Measurements from ENCODE around the gene AGBL4.

AGBL4 gene

GRCh38 chr1:48566492-48566891 lies 1457.3 kb downstream of the AGBL4 start:
- TF ChIP-seq, protein P1, sequence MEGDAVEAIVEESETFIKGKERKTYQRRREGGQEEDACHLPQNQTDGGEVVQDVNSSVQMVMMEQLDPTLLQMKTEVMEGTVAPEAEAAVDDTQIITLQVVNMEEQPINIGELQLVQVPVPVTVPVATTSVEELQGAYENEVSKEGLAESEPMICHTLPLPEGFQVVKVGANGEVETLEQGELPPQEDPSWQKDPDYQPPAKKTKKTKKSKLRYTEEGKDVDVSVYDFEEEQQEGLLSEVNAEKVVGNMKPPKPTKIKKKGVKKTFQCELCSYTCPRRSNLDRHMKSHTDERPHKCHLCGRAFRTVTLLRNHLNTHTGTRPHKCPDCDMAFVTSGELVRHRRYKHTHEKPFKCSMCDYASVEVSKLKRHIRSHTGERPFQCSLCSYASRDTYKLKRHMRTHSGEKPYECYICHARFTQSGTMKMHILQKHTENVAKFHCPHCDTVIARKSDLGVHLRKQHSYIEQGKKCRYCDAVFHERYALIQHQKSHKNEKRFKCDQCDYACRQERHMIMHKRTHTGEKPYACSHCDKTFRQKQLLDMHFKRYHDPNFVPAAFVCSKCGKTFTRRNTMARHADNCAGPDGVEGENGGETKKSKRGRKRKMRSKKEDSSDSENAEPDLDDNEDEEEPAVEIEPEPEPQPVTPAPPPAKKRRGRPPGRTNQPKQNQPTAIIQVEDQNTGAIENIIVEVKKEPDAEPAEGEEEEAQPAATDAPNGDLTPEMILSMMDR (conservative IDR thresholded peaks at IDR 0.05), result no peak
- H3K27ac ChIP-seq, result no peak overlapping the region

- TF ChIP-seq, protein P1 (conservative IDR thresholded peaks at IDR 0.05), result no peak
- H3K27ac ChIP-seq, result no peak overlapping the region
Observed at GRCh38 chr1:48563021-48563420, 1460.7 kb downstream of the AGBL4 start.

DNA sequence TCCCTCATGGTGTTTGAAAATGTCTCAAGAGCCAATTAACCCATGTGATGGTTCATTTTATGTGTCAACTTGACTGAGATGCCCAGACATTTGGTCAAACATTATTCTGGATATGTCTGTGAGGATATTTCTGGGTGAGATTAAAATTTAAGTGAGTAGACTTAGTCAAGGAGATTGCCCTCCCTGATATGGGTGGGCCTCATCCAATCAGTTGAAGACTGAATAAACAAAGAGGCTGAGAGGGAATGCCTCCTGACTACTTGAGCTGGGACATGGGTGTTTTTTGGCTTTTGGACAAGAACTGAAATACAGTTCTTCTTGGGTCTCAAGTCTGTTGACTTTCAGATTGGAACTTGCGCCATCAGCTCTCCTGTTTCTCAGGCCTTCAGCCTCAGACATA lies 1462.3 kb downstream of the AGBL4 start:
- no peak overlapping the region for H3K27ac ChIP-seq
- TF ChIP-seq, protein P1 (conservative IDR thresholded peaks at IDR 0.05), result no peak

- TF ChIP-seq, protein P1 (conservative IDR thresholded peaks at IDR 0.05), result no peak
- no peak overlapping the region for H3K27ac ChIP-seq
Observed at GRCh38 chr1:48560577-48560976, 1463.2 kb downstream of the AGBL4 start.

DNA sequence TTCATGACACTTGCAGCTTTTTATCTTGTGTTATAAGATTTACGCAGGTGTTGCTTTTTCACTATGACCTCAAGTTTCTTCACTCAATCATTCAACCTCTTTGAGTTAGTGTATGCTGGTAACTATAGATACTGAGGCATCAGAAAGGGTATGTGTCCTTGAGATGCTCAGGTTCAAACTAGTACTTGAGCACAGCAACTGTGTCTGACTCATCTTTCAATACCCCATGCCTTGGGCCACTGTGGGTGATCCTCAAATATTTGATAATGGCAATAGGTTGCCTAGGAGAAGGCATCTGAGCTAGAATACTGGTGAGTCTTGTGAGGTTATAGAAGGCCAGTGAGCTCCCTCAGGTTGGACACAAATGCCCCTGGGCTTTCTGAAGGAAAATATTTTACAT lies 1463.6 kb downstream of the AGBL4 start:
- no peak overlapping the region for H3K27ac ChIP-seq
- TF ChIP-seq, protein P1 (conservative IDR thresholded peaks at IDR 0.05), result no peak

DNA sequence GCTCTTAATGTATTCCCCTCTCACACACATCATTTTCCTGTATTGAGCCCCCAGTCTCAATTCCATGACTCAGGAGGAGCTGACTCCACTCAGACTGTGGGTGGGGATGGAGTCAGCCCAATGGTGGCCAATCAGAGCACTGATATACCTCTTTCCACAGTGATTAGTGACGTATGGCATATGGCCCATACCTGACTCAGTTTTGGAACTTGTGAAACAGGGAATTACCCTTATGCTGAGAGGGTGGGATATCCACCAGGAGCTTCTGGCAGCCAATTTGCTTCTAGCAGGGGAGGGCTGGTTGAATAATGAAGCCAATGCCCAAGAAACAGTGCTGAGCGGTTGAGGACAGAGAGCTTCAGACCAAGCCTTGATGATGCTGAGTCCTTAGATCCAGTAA lies 1465.4 kb downstream of the AGBL4 start:
- TF ChIP-seq, protein P1 (conservative IDR thresholded peaks at IDR 0.05), result no peak
- H3K27ac ChIP-seq, result no peak overlapping the region

- TF ChIP-seq, protein P1 (conservative IDR thresholded peaks at IDR 0.05), result no peak
- H3K27ac ChIP-seq, result no peak overlapping the region
Observed at GRCh38 chr1:48556186-48556850, 1467.4 kb downstream of the AGBL4 start.
